ENCODE results near the gene DEFB113.
A peak's percentile ranks its signal among the peaks of the same experiment; 100 is the strongest.
"Not testable (repeated sequence)": the region's sequence is repeated elsewhere in the genome, so short reads cannot be mapped to it uniquely, and the experiment has no call there.

DEFB113 gene, protein sequence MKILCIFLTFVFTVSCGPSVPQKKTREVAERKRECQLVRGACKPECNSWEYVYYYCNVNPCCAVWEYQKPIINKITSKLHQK

DNA sequence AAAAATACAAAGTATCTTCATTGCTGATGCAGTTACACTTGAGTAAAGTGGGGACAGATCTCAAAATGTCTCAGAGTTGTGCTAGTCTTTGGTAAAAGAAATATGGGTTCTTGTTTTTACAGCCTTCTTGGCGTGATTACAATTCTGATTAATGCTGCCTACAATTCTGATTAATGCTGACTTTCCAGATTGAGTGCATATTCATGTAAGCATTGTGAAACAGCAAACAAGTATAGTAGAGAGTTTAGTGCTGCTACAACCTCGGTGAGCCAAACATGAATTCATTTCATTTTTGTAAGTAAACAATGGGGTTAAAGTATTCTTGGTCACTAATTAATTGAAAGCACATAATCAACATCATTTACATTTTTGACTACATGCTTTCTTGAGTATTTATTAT lies at the start of gene DEFB113:
Gene DEFB113, minus strand, starts transcription at position 21 of the 400 bp plus-strand sequence. Its CDS starts 0 bp downstream, at position 21.
- DNase-seq: peak; percentile 34

- DNase-seq: peak; percentile 83
These were observed 38.4 kb upstream of the DEFB113 start for GRCh38 chr6:50007819-50008218.

- no peak for DNase-seq
These were observed 33.7 kb upstream of the DEFB113 start for GRCh38 chr6:50003139-50003538.

DNA sequence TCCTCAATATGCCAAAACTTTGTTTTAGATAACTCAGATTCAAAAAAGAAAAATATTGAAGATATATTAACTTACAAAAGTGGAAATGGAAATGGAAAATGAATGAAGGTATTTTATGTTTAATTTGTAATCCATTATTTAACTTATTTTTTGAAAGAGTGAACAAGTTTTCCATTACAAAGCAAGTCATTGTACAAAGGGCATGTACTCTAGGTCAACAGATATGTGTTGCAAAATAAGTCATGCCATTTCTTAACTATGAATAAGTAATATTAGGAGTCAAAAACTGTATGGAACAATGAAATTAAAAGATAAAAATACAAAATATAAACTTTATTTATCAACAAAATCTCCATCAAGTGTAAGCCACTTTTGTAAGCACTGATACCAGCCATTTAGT lies 25.9 kb upstream of the DEFB113 start:
- no peak for DNase-seq

- no peak for DNase-seq
These were observed 19.5 kb upstream of the DEFB113 start for GRCh38 chr6:49988900-49989299.

DNA sequence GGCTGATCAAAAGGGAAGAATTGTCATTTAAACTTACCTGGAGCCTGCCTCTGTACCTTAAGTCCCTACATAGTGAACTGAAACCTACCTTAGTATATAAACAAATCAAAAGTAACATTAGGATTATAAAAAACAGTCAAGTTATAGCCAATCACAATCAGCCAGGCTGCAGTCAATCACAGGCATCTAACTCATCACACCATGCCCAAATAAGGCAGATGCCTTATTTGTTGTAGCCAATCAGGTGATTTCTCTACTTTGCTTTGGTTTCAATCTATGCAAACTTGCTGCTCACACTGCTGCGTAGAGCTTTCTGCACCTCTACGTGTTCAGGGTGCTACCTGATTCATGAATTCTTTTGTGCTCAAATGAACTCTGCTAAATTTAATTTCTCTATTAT lies 18.3 kb upstream of the DEFB113 start:
- no peak for DNase-seq

DNA sequence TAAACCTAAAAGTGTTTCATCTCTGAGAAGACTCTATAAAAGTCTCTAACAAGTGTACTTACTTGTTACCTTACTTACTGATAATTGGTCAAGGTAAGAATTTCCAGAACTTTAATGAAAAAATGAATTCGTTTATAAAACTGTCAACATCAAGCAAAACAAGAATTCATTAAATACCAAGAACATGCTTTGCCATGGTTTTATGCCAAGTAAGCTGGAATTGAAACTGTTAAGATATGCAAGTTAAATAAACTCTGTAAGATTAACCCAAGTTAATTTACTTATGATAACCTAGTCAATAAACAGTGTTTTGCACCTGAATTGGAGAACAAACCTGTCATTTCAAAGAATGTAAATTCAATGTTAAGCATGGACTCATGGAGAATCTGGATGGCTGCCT lies 17.1 kb upstream of the DEFB113 start:
- DNase-seq: no peak

- DNase-seq: no peak
These were observed 12.6 kb upstream of the DEFB113 start for GRCh38 chr6:49982046-49982445.

DNA sequence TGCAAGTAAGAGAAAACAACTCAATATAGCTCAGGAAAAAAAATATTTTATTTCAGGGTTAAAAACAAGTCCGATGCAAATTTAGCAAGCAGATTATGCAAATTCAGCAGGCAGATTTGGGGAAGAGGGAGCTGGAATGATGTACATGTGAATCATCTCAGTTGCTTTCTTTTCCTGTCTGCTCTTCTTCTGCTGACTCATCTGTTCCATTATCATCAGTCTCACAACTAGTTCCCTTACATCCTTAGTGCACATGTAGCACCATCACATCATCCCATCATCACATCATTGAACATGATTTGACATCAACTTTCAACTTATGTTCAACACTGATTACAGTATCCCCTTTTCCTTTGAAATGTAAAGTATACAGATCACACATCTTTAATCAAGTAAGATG lies 11.5 kb upstream of the DEFB113 start:
- peak; percentile 81 for DNase-seq

DNA sequence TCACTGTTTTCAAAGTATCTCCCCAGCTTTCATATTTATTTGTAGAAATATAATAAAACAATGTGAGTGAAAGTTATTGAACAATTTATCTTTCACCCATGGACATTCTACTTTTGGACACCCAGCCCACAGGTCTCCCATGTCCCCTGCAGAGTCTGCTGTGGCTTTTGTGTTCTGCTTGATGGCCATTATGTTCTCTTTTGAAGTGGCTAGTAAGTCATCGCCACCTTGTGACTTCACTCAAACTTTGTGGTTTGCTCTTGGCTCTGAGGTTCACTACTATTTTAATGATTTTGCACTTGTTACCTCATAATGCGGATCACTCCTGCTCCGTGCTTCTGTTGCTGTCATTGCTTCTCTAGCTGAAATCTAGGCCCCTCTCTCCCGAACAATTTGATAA lies 10.2 kb upstream of the DEFB113 start:
- no peak for DNase-seq

- DNase-seq: no peak
These were observed 9.2 kb upstream of the DEFB113 start for GRCh38 chr6:49978332-49979226.

- no peak for DNase-seq
These were observed 2.6 kb downstream of the DEFB113 start for GRCh38 chr6:49966823-49967222.

GRCh38 chr6:49966334-49966733 lies 3.1 kb downstream of the DEFB113 start:
- DNase-seq: no peak

DNA sequence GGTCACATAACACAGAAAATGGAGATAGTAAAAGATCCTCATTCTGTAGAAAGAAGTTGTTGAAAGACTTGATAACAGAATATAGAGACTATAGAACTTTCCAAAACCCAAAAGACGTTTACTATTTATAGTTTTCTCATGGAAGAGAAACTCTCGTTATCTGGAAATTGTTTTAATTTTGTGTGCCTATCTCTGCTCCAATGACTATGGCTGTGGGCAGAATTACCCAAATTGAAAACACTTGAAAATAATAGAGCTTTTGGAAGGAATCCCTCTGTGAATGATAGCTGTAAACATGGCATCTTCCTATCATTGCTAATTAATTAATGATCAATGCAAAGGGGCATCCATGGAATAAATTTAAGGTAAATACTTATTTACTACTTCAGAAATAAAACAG lies 5.4 kb downstream of the DEFB113 start, which contains the start of gene DEFB114:
Gene DEFB114, minus strand, starts transcription at position 101 of the 400 bp plus-strand sequence. Its CDS starts 59 bp downstream, at position 42.
- DNase-seq: no peak

- no peak for DNase-seq
These were observed 11.2 kb downstream of the DEFB113 start for GRCh38 chr6:49958180-49958579.

DNA sequence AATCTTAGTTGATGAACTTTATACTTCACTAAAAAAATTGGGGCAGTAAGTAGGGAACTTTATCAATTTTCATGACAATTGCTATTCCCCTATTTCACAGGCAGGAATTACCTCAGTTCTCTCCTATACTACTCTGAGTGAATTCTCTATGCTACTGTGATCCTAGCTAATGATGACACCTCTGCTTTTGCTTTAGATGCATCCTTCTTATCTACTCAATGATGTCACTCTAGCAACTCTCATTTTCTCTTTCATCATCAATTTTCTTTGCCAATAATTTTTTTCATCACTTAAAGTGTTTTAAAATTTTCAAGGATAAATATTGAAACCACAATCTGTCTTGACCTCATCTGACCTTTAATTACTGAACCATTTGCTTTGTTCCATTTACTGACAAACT lies 13.6 kb downstream of the DEFB113 start:
- DNase-seq: no peak

GRCh38 chr6:49951926-49952325 lies 17.5 kb downstream of the DEFB113 start:
- no peak for DNase-seq

DNA sequence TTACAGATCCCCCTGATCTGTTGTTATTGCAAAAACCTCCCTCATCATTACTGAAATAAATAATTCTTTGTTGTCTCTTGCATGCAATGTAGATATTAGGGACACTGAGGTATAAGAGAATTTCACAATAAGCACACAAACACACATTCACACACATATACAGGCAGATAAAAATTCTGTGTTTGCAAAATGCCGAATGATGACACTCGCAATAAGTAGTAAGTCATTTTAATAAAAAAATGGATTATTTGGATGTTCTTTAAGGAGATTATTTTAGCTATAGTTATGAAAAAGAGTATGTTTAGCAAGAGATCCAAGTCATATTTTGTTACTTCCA lies 19.0 kb downstream of the DEFB113 start:
- DNase-seq: no peak

DNA sequence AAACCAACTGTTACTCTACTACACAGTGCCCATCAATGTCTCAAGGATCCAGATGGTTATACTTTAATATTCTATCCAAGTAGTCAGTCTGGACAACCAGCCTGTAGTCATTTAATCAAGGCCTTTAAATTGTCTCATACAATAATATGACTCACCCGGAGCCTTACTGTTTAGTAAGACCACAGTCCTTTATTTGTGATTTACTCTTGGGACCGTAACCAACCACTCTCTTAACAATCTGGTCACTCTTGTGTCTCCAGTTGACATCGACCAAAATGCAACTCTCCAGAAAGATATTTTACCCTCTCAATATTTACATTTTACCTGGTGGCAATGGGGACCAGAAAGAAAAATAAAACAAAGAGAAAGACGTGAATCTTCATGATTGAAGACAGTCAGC lies 20.4 kb downstream of the DEFB113 start:
- DNase-seq: no peak

DNA sequence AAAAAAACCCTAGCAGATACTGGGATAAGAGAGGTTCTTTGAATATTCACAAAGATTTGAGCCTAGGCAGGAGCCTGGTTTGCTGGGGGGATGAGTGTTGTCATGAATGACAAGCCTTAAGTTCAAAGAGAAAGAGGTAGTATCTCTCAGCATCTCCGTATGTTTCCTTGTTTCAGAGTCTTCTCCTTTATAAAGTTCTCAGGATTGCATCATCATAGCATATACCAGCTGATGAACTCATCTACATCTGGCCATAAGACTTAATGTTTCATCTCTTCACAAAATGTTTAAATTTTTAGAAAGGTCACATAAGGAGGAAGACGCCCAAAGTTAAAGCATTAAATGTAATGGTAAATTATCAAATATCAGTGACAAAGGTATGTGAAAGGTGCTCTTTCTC lies 22.6 kb downstream of the DEFB113 start:
- no peak for DNase-seq

GRCh38 chr6:49944068-49944467 lies 25.4 kb downstream of the DEFB113 start:
- not testable (repeated sequence) for DNase-seq

DNA sequence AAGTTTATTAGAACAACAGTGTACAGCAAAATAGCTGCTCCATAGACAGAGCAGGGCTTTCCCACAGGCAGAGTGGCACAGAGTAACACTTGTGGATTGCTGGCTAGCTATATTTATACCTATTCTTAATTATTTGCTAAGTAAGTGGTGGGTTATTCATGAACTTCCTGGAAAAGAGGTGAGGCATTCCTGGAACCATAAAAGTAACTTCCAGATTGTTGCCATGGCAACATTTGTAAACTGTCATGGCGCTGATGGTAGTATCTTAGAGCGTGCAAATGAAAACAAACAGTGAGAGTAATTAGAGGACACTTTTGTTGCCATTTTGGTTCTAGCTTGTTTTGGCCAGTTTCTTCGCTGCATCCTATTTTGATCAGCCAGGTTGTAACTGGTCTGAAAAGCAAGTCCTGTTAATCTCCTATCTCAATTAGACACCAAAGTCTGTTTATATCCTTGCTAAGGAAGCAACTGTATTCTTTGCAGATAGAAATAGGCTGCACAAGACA lies 29.4 kb downstream of the DEFB113 start:
- no peak for DNase-seq

DNA sequence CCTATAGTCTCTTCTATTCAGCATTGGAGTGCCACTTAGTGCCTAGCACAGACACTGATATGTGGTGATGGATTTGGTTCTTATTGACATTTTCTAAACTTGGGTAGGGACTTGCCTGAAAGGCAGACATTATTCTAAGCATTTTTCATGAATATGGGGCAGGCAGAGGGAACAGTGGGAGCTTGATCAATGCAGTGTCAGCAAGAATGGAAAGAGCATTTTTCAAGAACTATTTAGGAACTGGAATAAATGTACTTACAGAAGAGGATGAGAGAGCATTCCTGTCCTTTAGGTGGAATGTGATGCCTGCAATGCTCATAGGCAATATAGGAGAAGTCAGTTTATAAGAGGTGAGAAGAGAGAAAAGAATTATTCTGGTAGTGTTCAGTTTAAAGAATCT lies 31.6 kb downstream of the DEFB113 start:
- no peak for DNase-seq

DNA sequence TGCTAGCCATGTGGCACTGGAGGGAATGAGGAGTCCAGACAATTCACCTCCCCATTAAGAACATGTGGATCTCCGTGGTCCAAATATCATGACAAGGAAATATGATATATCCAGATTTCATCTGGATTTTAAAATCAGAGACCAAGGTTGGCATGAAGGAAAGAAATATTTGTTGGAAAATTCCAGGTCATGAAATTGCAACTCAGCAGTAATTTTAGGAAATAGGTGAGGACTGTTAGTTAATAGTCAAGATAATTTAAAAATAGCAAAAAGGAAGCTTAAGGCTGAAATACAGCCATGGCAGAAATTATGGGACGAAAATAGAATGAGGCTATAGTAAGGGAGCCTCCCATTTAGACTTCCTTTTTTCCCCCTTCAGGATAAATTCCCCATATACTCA lies 32.4 kb downstream of the DEFB113 start:
- DNase-seq: no peak

DNA sequence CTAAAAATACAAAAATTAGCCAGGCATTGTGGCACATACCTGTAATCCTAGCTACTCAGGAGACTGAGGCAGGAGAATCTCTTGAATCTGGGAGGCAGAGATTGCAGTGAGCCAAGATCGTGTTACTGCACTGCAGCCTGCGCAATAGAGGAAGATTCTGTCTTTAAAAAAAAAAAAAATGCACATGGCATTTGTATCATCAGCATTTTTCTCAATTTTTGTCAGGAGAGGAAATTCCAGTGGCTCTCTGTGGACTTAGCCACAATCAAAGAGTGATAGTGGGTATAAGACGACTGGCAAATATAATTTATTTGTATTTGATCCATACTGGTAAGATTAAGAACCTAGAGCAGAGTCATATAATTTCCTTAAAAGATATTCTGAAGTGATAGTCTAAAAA lies 34.0 kb downstream of the DEFB113 start:
- DNase-seq: no peak
